HG02981 (cell line): ENCODE measurements around the gene MRTO4.

Experiments
- ATAC-seq: cut with Tn5 transposase; IDR thresholded peaks from one replicate; pipeline ENCODE4 v1.9.1; 2021; ENCODE audit warnings: mild to moderate bottlenecking, moderate library complexity; ENCODE audit not compliant: unreplicated experiment

MRTO4 gene

DNA sequence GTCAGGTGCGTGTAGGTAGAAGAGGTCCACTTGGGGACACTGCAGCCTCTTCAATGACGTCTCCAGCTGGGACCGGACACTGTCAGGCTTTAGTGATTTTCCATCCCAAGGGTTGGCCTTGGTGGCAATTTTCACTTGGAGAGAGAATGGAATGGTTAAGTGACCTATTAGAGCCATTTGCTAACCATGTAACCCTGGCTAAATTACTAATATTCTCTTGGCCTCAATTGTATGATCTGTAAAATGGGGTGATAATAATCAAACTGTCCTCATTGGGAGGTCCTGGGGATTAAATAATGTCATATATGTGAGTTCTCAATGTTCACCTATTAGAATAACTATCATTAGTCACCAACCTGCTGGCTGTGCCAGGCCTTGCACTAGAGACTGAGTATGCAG is 56.9 kb downstream of the MRTO4 start:
- ATAC-seq = no peak

DNA sequence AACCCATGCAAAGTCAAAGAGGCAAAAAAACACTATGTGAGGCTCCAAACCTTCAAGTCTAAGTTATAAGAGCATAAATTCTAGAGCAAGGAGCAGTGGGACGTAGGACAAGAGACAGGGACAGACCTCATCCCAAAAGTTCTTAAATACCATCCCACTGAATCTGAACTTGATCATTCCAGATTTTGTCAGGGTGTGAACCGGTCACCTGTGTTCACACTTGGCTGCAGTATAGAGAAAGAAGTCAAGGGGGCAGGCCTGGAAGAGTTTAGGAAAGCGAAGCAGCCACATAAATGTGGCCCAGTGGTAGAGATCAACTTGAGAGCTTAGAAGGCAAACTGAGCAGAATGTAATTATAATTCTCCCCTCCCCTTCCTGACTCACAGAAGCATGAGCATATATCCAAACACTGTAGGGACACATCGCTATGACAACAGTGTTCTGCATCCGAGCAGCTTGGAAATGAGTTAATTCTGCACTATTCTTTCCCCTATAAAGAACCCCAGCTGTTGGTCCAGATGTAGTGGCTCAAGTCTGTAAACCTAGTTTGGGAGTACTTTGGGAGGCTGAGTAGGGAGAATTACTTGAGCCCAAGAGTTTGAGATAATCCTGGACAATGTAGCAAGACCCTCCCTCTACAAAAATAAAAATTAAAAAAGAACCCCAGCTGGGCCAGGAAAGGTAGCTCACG is 57.7 kb downstream of the MRTO4 start:
- ATAC-seq = no peak
